Epithelial cell of prostate (primary cell): ENCODE results near the gene RAG2.
A peak's percentile ranks its signal among the peaks of the same experiment; 100 is the strongest.

Source experiments
- DNase-seq: peaks from one replicate; pipeline ENCODE4 v3.0.0-alpha.2; 2011; ENCODE audit warnings: low read depth, low spot score
- H3K27ac ChIP-seq: fragments of 450-650 bp; 2 replicates; pipeline ENCODE4 v1.5.1; 2017; ENCODE audit warnings: mild to moderate bottlenecking

RAG2 gene

GRCh38 chr11:36602135-36602534, 4.1 kb upstream of the RAG2 start:
- DNase-seq = no peak
- H3K27ac ChIP-seq = no peak overlapping the region

DNA sequence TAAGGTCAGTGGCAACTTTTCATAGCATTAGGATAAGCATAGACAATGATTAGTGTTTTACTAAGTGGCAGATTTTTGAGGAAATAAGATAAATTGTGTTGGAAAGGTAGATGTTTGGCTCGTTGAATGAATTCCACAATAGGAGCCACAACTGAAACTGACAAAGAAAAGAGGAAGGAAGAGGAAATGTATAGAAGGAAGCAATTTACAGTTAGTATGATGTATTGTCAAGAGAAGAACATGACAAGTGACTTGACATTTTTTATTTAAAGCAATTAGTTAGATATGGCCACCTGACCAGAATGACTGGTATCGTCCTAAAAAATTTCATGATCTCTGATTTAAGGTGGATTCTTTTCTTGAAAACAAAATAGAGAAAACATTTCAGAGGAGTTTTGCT, 3.1 kb upstream of the RAG2 start:
- H3K27ac ChIP-seq = no peak overlapping the region
- DNase-seq = no peak

DNA sequence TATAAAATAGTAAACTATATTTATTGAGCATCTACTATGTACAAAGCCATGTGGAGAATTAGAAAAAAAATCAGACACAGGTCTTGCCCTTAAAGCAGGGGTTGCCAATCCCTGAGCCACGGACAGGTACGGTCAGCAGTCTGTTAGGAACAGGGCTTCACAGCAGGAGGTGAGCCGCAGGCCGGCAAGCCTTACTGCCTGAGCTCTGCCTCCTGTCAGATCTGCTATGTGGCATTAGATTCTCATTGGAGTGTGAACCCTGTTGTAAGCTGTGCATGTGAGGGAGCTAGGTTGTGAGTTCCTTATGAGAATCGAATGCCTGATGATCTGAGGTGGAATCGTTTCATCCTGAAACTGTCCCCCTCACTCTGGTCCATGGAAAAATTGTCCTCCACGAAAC, 2.1 kb upstream of the RAG2 start:
- DNase-seq = no peak
- no peak overlapping the region for H3K27ac ChIP-seq

GRCh38 chr11:36596880-36597279, 1.2 kb downstream of the RAG2 start:
- H3K27ac ChIP-seq = no peak overlapping the region
- DNase-seq = no peak

DNA sequence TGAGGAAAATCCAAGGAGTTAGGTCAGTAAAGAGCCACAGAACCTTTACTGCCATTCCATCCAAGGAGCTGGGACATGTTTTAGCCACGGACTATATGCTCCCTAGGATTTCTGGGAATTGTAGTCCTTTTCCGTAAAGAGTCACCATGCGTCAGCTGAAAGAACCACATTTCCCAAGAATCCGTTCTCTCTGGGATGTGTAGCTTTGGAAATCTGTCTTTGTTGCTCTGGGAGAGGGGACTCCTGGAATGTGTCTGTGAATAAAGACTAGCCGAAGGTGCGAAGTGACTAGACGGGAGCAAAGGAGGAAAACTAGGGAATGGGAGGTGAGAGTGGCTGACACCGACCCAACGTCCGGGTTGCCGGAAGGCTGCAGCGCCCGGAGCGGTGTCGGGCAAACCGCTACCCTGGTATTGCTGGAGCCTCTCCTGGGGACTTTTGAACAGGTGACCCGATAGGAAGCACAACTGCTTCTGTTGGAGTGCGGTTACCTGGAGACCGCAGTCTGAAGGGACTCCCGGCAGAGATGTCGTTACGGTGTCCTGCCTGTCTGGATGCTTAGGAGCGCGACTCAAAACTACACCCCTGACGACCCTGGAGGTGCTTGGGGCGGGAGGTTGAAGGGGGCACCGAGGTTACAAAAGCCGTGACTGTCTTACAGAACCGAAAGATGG, 3.6 kb downstream of the RAG2 start, which contains the start of gene IFTAP:
IFTAP (plus strand) TSS at position 187 of the 674 bp plus-strand sequence. CDS start 15,602 bp downstream, outside the sequence.
- peak; percentile 57 for DNase-seq
- no peak within 1 kb of the TSS for H3K27ac ChIP-seq

GRCh38 chr11:36591433-36591832, 6.6 kb downstream of the RAG2 start:
- no peak overlapping the region for H3K27ac ChIP-seq
- no peak for DNase-seq

GRCh38 chr11:36590513-36590912, 7.5 kb downstream of the RAG2 start:
- DNase-seq = no peak
- no peak overlapping the region for H3K27ac ChIP-seq

- H3K27ac ChIP-seq = no peak overlapping the region
- DNase-seq = no peak
These were observed 9.9 kb downstream of the RAG2 start for GRCh38 chr11:36588099-36588498.

GRCh38 chr11:36586543-36586942, 11.5 kb downstream of the RAG2 start:
- no peak for DNase-seq
- no peak overlapping the region for H3K27ac ChIP-seq

DNA sequence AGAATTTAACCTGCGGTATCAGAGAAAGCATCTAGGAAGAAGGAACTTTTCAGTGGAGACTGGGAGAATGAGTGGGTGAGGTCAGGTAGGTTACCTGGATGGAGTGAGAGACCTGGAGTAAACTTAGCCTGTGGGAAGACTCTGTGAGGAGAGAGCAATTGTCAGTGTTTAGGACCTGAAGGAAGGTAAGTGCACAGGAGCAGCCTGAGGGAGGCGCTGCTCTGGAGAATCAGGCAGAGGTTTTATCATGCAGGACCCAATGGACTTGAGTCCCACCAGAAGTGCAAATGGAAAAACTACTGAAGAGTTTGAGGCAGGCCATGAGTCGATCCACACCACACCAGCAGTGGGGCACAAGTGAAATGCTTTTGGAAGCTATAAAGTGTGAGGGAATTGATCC, 14.4 kb downstream of the RAG2 start:
- DNase-seq = no peak
- H3K27ac ChIP-seq = no peak overlapping the region

GRCh38 chr11:36581536-36581935, 16.5 kb downstream of the RAG2 start:
- no peak for DNase-seq
- no peak overlapping the region for H3K27ac ChIP-seq

DNA sequence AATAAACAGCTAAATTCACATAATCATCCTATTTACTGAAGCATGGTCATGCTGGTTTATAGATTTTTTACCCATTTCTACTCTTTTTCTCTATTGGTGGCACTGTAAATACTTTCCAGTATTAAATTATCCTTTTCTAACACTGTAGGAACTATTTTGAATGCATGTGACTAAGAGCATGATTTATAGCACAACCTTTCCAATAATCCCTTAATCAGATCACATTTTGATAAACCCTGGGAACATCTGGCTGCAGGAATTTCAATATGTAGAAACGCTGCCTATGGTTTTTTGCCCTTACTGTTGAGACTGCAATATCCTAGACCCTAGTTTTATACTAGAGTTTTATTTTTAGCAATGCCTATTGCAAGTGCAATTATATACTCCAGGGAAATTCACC, 19.6 kb downstream of the RAG2 start:
- no peak for DNase-seq
- no peak overlapping the region for H3K27ac ChIP-seq

DNA sequence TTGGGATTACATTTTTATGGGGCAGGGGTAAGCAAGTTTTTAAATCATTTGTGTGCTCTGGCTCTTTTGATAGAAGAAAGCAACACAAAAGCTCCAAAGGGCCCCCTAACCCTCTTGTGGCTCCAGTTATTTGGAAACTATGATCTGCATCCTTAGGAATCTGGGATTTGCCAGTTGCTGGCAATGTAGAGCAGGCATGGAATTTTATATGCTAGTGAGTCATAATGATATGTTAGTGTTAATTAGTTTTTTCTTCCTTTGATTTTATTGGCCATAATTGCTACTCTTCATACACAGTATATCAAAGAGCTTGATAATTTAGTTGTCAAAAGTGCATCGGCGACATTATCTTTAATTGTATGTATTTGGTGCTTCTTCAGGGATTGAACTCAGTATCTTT, 20.2 kb downstream of the RAG2 start:
- no peak for DNase-seq
- H3K27ac ChIP-seq = no peak overlapping the region

DNA sequence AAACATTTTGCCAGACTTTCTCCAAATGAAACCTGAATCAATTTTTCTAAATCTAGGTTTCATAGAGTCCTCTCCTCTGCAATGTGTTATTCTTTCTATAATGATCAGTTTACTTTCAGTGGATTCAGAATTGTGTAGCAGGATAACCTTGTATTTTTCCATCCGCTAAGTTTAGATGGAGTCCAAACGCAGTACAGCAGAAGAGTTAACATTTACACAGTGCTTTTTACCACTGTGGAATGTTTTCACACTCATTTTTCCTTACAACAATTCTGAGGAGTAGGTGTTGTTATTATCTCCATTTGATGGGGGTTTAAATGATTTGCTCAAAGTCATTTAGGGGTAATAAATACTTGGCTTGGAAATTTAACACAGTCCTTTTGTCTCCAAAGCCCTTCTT, 20.7 kb downstream of the RAG2 start:
- DNase-seq = no peak
- no peak overlapping the region for H3K27ac ChIP-seq

DNA sequence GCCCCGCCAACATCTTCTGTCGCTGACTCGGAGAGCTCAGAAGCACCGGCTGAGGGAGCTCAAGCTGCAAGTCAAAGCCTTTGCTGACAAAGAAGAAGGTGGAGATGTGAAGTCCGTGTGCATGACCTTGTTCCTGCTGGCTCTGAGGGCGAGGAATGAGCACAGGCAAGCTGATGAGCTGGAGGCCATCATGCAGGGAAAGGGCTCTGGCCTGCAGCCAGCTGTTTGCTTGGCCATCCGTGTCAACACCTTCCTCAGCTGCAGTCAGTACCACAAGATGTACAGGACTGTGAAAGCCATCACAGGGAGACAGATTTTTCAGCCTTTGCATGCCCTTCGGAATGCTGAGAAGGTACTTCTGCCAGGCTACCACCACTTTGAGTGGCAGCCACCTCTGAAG, 23.6 kb downstream of the RAG2 start:
- no peak overlapping the region for H3K27ac ChIP-seq
- DNase-seq = no peak

GRCh38 chr11:36569095-36569494, 28.9 kb downstream of the RAG2 start:
- H3K27ac ChIP-seq = no peak overlapping the region
- no peak for DNase-seq

DNA sequence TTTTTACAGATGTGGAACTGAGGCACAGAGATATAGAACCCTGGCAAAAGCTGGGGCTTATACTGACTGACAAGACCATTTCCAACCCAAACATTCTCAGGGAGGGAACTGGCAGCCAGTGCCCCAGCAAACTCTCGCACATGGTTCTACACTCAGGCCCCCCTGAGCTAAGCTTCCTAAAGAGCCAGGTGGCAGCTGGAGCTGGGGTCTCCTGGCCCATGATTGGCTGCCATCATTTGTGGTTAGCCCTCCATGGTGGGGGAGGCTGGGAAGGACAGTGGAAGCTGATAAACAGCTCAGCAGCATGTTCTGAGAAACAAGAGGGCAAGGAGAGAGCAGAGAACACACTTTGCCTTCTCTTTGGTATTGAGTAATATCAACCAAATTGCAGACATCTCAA, 30.3 kb downstream of the RAG2 start, which contains the start of gene RAG1:
RAG1 (plus strand) TSS at position 314 of the 400 bp plus-strand sequence. CDS start 5,298 bp downstream, outside the sequence.
- DNase-seq = no peak
- H3K27ac ChIP-seq = no peak within 1 kb of the TSS

DNA sequence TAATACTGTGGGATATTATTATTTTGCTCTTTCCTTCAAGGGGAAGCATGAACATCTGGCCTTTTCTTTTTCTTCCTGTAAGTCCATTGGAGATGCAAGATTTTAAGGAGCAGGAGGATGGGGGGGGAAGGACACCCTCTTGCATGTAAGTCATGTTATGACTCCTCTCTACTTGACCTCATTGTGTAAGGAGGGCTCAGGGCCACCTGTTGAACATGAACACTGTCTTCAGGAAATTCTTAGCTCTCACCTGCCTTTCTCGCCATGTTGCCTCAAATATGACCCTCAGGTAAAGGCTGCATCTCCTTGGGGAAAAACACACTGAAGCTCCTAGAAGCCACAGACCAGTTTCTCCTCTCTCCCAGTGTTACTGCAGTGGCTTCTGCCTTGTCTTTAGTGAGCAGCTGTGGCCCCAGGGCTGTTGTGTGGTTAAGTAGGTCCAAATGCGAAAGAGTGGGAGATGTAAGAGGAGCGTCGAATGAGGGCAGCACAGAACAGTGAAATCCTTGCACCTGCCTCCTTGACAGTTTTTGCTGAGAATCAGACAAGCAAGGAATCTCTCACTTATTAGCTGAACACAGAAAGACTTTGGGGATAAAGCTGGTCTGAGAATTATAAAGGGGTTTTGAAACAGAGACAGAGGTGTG, 31.5 kb downstream of the RAG2 start:
- no peak for DNase-seq
- H3K27ac ChIP-seq = no peak overlapping the region

- no peak overlapping the region for H3K27ac ChIP-seq
- no peak for DNase-seq
These were observed 32.9 kb downstream of the RAG2 start for GRCh38 chr11:36565031-36565610.

- H3K27ac ChIP-seq = no peak overlapping the region
These were observed 33.5 kb downstream of the RAG2 start for GRCh38 chr11:36564376-36565030.

More at GRCh38 chr11:36564376-36565030, 33.5 kb downstream of the RAG2 start:
- no peak for DNase-seq
